Calu3 (cell line): ENCODE results near the gene DUSP12. TPM values are rescaled to one million over a fixed set of nuclear protein-coding genes. Genes with fewer than 3 reads are reported as not detected.

Source experiments
- BruUV-seq: library from RNA; stranded (reverse); fragments of 400-500 nt; replicated peaks from 2 replicates; lab custom pipeline; 2021; lab: Mats Ljungman, UMichigan
- CTCF ChIA-PET: fragments of 300-600 bp; sonication (Branson Sonifier 250); formaldehyde crosslinking; loops from one replicate; lab custom pipeline; 2022; ENCODE audit warnings: antibody characterized with exemption; lab: Charles Lee
- DNase-seq: peaks from one replicate; pipeline ENCODE4 v3.0.0; 2022
- H3K27ac Mint-ChIP-seq: one replicate; pipeline ENCODE4 v1.8.0; 2022; ENCODE audit warnings: mixed read lengths; ENCODE audit not compliant: unreplicated experiment
- H3K27me3 Mint-ChIP-seq: one replicate; pipeline ENCODE4 v1.8.0; 2022; ENCODE audit warnings: mixed read lengths; ENCODE audit not compliant: unreplicated experiment
- H3K36me3 Mint-ChIP-seq: one replicate; pipeline ENCODE4 v1.8.0; 2022; ENCODE audit warnings: mild to moderate bottlenecking, moderate library complexity, mixed read lengths; ENCODE audit not compliant: insufficient read depth, unreplicated experiment
- H3K4me1 Mint-ChIP-seq: one replicate; pipeline ENCODE4 v1.8.0; 2022; ENCODE audit warnings: mild to moderate bottlenecking, low read depth, mixed read lengths; ENCODE audit not compliant: unreplicated experiment
- H3K4me3 Mint-ChIP-seq: one replicate; pipeline ENCODE4 v1.8.0; 2022; ENCODE audit warnings: mild to moderate bottlenecking, low read depth, moderate library complexity, mixed read lengths; ENCODE audit not compliant: unreplicated experiment
- H3K9me3 Mint-ChIP-seq: one replicate; pipeline ENCODE4 v1.8.0; 2022; ENCODE audit warnings: low read depth, mixed read lengths; ENCODE audit not compliant: unreplicated experiment
- intact Hi-C: fragments of 100-400 bp; cut with micrococcal nuclease; formaldehyde crosslinking; loops from one replicate; pipeline ENCODE4 v1.10.0; 2022; ENCODE audit not compliant: unreplicated experiment
- total RNA-seq: library from RNA; stranded (reverse); gene quantifications from 2 replicates; pipeline ENCODE4 v1.2.3, GENCODE V29; 2022
- TF ChIP-seq, protein P1 (sequence below): fragments of 200-600 bp; IDR thresholded peaks from one replicate; pipeline ENCODE4 v1.8.0; 2022; ENCODE audit warnings: antibody characterized with exemption; ENCODE audit not compliant: unreplicated experiment

DUSP12 gene
- total RNA-seq, 1 experiment from 2014 or later: 38.3 TPM

DNA sequence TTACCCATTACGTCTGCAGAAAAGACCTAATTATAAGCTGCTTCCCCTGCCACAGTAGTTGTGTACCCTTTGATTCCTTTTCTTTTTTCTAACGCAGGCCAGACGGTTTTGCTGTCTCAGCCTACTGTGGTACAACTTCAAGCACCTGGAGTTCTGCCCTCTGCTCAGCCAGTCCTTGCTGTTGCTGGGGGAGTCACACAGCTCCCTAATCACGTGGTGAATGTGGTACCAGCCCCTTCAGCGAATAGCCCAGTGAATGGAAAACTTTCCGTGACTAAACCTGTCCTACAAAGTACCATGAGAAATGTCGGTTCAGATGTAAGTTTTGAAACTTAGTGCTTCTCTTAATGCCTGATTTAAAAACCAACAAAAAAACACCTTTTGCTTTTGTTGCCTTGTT lies 52.4 kb downstream of the DUSP12 start:
- peaks cover 7% of the 10 kb centered on the region for H3K36me3 Mint-ChIP-seq
- BruUV-seq: no TSS peak
- no peak overlapping the region for H3K27ac Mint-ChIP-seq
- CTCF ChIA-PET: no interaction called here
- TF ChIP-seq, protein P1, sequence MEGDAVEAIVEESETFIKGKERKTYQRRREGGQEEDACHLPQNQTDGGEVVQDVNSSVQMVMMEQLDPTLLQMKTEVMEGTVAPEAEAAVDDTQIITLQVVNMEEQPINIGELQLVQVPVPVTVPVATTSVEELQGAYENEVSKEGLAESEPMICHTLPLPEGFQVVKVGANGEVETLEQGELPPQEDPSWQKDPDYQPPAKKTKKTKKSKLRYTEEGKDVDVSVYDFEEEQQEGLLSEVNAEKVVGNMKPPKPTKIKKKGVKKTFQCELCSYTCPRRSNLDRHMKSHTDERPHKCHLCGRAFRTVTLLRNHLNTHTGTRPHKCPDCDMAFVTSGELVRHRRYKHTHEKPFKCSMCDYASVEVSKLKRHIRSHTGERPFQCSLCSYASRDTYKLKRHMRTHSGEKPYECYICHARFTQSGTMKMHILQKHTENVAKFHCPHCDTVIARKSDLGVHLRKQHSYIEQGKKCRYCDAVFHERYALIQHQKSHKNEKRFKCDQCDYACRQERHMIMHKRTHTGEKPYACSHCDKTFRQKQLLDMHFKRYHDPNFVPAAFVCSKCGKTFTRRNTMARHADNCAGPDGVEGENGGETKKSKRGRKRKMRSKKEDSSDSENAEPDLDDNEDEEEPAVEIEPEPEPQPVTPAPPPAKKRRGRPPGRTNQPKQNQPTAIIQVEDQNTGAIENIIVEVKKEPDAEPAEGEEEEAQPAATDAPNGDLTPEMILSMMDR: no peak
- H3K9me3 Mint-ChIP-seq: no peaks in the 10 kb centered on the region
- intact Hi-C loops: no loop called here
- DNase-seq: no peak
- H3K27me3 Mint-ChIP-seq: no peaks in the 10 kb centered on the region
- no peaks in the 10 kb centered on the region for H3K4me1 Mint-ChIP-seq
- H3K4me3 Mint-ChIP-seq: no peak overlapping the region

DNA sequence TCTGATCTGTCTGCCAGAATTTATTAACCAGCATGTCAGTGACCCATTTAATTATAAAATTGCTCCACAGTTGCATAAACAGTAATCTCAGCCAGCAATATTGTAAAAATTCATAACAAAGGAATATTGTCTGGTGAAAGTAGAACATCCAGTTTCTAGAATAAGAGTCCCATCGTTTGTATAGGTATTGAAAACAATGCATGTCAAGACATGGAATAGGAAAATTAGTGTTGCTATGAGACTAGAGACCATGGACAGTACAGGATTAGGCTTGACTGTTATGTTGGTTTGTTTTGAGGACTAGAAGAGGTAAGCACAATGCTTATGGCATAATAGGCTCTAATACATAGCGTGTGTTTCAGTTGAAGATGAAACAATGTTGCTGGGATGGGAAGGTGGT lies 53.6 kb downstream of the DUSP12 start:
- CTCF ChIA-PET: no interaction called here
- Mint-ChIP-seq H3K27me3 (no peaks in the 10 kb centered on the region), H3K4me3 (no peak overlapping the region), H3K27ac (no peak overlapping the region), H3K4me1 (no peaks in the 10 kb centered on the region), H3K36me3 (no peaks in the 10 kb centered on the region), H3K9me3 (no peaks in the 10 kb centered on the region)
- no TSS peak for BruUV-seq
- DNase-seq: no peak
- intact Hi-C loops: no loop called here
- TF ChIP-seq, protein P1: no peak

DNA sequence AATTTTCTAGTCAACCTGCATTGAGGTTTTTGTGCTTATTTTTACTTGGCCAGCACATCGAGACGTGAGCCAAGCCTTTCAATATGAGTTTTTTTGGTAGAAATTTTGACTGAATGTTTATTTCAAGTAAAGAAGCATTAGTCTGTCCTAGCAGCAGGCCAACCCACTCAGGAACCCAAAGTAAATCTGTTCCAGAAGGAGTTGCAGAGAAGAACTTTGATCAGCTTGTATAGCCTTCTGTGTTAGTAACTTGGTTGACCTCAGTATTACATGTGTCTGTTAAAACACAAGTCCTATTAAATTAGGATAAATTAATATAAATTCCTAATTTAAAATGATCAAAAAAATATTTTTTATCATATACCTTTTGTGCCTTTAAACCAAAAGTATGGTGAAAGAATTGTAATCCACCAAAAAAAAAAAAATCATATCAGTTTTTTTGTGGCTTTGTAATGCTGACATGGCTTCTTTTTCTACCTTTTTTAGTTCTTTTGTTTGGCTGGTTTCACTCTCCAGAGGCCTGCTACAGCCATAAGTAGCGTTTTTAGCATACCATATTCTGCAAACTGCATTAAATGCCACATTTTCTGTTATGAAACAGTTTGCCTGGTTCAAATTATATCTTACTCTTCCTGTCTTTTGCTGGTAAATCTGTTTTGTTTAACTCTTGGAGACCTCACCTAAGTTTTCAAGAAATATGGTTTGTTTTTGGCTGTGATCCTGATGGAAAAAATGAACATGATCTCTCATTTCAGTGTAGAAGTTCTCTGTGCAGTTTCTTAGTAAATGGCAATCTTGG lies 56.0 kb downstream of the DUSP12 start:
- TF ChIP-seq, protein P1: no peak
- Mint-ChIP-seq H3K9me3 (peaks cover under 1% of the 10 kb centered on the region), H3K4me1 (no peaks in the 10 kb centered on the region), H3K27me3 (no peaks in the 10 kb centered on the region), H3K27ac (no peak overlapping the region), H3K36me3 (no peaks in the 10 kb centered on the region), H3K4me3 (no peak overlapping the region)
- CTCF ChIA-PET: no interaction called here
- intact Hi-C loops: no loop called here
- no peak for DNase-seq
- BruUV-seq: no TSS peak

Other genes starting within 250 kb of the DUSP12 start
- gene FCGR2A, start 244.3 kb upstream of the DUSP12 start, total RNA-seq: not detected in 2 replicates
- gene HSPA6, start 225.2 kb upstream of the DUSP12 start, total RNA-seq: 1.3 and 1.9 TPM in 2 replicates
- gene FCGR3A, start 200.0 kb upstream of the DUSP12 start, total RNA-seq: not detected in 2 replicates
- gene FCGR3B, start 118.6 kb upstream of the DUSP12 start, total RNA-seq: not detected in 2 replicates
- gene FCGR2B, start 86.6 kb upstream of the DUSP12 start, total RNA-seq: not detected in 2 replicates
- gene FCRLA, start 42.6 kb upstream of the DUSP12 start, total RNA-seq: not detected in 2 replicates
- 1.8 and 1.9 TPM in 2 replicates for gene FCRLB, start 28.2 kb upstream of the DUSP12 start, total RNA-seq
- 35.3 and 36.5 TPM in 2 replicates for gene ATF6, start 16.5 kb downstream of the DUSP12 start, total RNA-seq